Measurements from ENCODE around the gene RNF25.

The RNF25 gene

GRCh38 chr2:218703341-218703740, 31.5 kb upstream of the RNF25 start:
- TF ChIP-seq CTCF (IDR thresholded peaks at IDR 0.05; ENCODE audit: extremely low read depth, missing control alignments): no peak
- DNase-seq (ENCODE audit: low spot score): no peak

- TF ChIP-seq CTCF (IDR thresholded peaks at IDR 0.05; ENCODE audit: extremely low read depth, missing control alignments): no peak
- no peak for DNase-seq (ENCODE audit: low spot score)
Measured at GRCh38 chr2:218701806-218702205, 30.0 kb upstream of the RNF25 start.

GRCh38 chr2:218698885-218699284, 27.1 kb upstream of the RNF25 start:
- no peak for DNase-seq (ENCODE audit: low spot score)
- no peak for TF ChIP-seq CTCF (IDR thresholded peaks at IDR 0.05; ENCODE audit: extremely low read depth, missing control alignments)

- DNase-seq (ENCODE audit: low spot score): no peak
- TF ChIP-seq CTCF (IDR thresholded peaks at IDR 0.05; ENCODE audit: extremely low read depth, missing control alignments): no peak
Measured at GRCh38 chr2:218694405-218695145, 22.8 kb upstream of the RNF25 start.

GRCh38 chr2:218691234-218691633, 19.4 kb upstream of the RNF25 start:
- no peak for DNase-seq (ENCODE audit: low spot score)
- TF ChIP-seq CTCF (IDR thresholded peaks at IDR 0.05; ENCODE audit: extremely low read depth, missing control alignments): no peak

GRCh38 chr2:218687400-218688060, 15.7 kb upstream of the RNF25 start:
- peak; percentile 33 for DNase-seq (ENCODE audit: low spot score)

GRCh38 chr2:218680061-218680460, 8.3 kb upstream of the RNF25 start:
- TF ChIP-seq CTCF (IDR thresholded peaks at IDR 0.05; ENCODE audit: extremely low read depth, missing control alignments): no peak
- no peak for DNase-seq (ENCODE audit: low spot score)

GRCh38 chr2:218679119-218679518, 7.3 kb upstream of the RNF25 start:
- TF ChIP-seq CTCF (IDR thresholded peaks at IDR 0.05; ENCODE audit: extremely low read depth, missing control alignments): no peak
- DNase-seq (ENCODE audit: low spot score): no peak

Measured in GM20000 (cell line).